Tibial nerve (tissue), 4 donors: ENCODE results near the gene TP53RK.

Experiments
- EP300 ChIP-seq, 2 donors: sonication (generic); formaldehyde crosslinking; IDR thresholded peaks; one replicate each; pipeline ENCODE4 v1.6.1; 2017; ENCODE audit warnings: antibody characterized with exemption in 2 of 2, mild to moderate bottlenecking in 1 of 2
- TF ChIP-seq, protein P1 (sequence below), 5 experiments: fragments of 200-600 bp in 3 of 5; fragments of 450-650 bp in 2 of 5; sonication (generic) in 3 of 5; IDR thresholded peaks; one replicate each; pipeline ENCODE4 v1.5.1; 2016 to 2019; ENCODE audit warnings: antibody characterized with exemption in 5 of 5, mild to moderate bottlenecking in 3 of 5, moderate library complexity in 2 of 5

DNA sequence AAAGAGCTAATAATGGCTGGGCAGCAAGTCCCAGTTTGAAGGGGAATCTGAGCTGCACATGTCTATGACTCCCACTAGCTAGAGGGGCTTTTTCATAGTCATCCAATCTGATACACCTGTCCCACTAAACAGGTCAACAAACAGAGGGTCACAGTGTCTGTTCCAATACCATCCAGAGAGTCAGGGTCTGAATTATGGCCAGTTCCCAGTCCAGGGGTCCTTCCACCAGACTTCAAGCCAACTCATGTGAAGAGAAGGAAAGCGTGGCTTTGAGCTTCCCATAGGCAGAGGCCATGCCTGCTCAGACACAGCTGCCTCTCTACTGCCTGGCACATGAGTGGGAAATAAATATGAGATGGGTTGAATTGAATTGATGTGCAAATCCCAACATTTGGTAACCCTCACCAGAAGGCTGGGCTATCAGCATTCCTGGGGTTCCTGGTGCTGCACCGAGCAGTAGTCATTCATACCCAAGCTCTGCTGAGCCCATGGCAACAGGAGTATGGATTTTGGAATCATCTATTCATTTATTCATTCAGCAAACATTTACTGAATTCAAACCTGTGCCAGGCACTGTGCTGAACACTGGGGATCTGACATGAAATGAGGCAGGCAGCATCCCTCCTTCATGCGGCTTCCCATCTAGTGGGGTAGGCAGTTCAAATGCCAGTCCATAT, 17.2 kb downstream of the TP53RK start:
- TF ChIP-seq EP300 (IDR thresholded peaks at IDR 0.05) = no peak
- TF ChIP-seq, protein P1, sequence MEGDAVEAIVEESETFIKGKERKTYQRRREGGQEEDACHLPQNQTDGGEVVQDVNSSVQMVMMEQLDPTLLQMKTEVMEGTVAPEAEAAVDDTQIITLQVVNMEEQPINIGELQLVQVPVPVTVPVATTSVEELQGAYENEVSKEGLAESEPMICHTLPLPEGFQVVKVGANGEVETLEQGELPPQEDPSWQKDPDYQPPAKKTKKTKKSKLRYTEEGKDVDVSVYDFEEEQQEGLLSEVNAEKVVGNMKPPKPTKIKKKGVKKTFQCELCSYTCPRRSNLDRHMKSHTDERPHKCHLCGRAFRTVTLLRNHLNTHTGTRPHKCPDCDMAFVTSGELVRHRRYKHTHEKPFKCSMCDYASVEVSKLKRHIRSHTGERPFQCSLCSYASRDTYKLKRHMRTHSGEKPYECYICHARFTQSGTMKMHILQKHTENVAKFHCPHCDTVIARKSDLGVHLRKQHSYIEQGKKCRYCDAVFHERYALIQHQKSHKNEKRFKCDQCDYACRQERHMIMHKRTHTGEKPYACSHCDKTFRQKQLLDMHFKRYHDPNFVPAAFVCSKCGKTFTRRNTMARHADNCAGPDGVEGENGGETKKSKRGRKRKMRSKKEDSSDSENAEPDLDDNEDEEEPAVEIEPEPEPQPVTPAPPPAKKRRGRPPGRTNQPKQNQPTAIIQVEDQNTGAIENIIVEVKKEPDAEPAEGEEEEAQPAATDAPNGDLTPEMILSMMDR (IDR thresholded peaks at IDR 0.05) = no peak
